Vagina (tissue), 2 donors: ENCODE results near the gene SKP2. TPM values are rescaled to one million over a fixed set of nuclear protein-coding genes. Genes with fewer than 3 reads are reported as not detected.
"Not testable (repeated sequence)": the region's sequence is repeated elsewhere in the genome, so short reads cannot be mapped to it uniquely, and the experiment has no call there.

Experiments used
- DNase-seq, 2 donors: peaks; one replicate each; pipeline ENCODE4 v3.0.0-alpha.2; 2017; ENCODE audit errors: extremely low spot score in 2 of 2
- H3K27ac ChIP-seq: fragments of 200-600 bp; sonication (generic); one replicate; pipeline ENCODE4 v1.5.1; 2019
- H3K27me3 ChIP-seq: fragments of 200-600 bp; sonication (generic); one replicate; pipeline ENCODE4 v1.5.1; 2019
- H3K36me3 ChIP-seq, 2 donors: fragments of 200-600 bp; sonication (generic); one replicate each; pipeline ENCODE4 v1.5.1; 2017 to 2019
- H3K4me1 ChIP-seq: fragments of 200-600 bp; sonication (generic); one replicate; pipeline ENCODE4 v1.5.1; 2019
- H3K4me3 ChIP-seq, 2 donors: fragments of 200-600 bp; sonication (generic); 1 replicate in 1 of 2; 2 replicates in 1 of 2; pipeline ENCODE4 v1.5.1; 2016 to 2019
- H3K9me3 ChIP-seq: fragments of 200-600 bp; sonication (generic); one replicate; pipeline ENCODE4 v1.5.1; 2019
- CTCF ChIP-seq, 3 experiments: fragments of 450-650 bp in 2 of 3; fragments of 200-600 bp in 1 of 3; sonication (generic) in 1 of 3; IDR thresholded peaks; one replicate each; pipeline ENCODE4 v1.5.1; 2017 to 2019; ENCODE audit warnings: antibody characterized with exemption in 3 of 3, mild to moderate bottlenecking in 2 of 3, moderate library complexity in 2 of 3
- POLR2A ChIP-seq, 2 donors: fragments of 450-650 bp; IDR thresholded peaks; one replicate each; pipeline ENCODE4 v1.6.1; 2017; ENCODE audit warnings: antibody characterized with exemption in 2 of 2, mild to moderate bottlenecking in 2 of 2, moderate library complexity in 2 of 2
- POLR2AphosphoS5 ChIP-seq, 2 donors: sonication (generic); formaldehyde crosslinking; IDR thresholded peaks; one replicate each; pipeline ENCODE4 v1.9.0; 2017; ENCODE audit warnings: antibody characterized with exemption in 2 of 2, mild to moderate bottlenecking in 2 of 2, low read depth in 1 of 2; ENCODE audit not compliant: insufficient read depth in 1 of 2
- intact Hi-C: fragments of 100-400 bp; cut with DNase I; formaldehyde crosslinking; loops from one replicate; pipeline ENCODE4 v1.15.1; 2023
- total RNA-seq: library from RNA; depleted of rRNA; stranded (reverse); fragments of >200 nt; gene quantifications from one replicate; pipeline ENCODE4 v1.2.3, GENCODE V29; 2016

Gene SKP2
- total RNA-seq, 1 donor from 2014 or later = 12.0 TPM

- H3K4me1 ChIP-seq = no peaks in the 10 kb centered on the region
- peaks cover 0 to 12% of the 10 kb centered on the region in 2 donors for H3K36me3 ChIP-seq
- no peak overlapping the region for H3K4me3 ChIP-seq
- no peaks in the 10 kb centered on the region for H3K27me3 ChIP-seq
- no peaks in the 10 kb centered on the region for H3K9me3 ChIP-seq
- intact Hi-C loops = no loop called here
- no peak overlapping the region for H3K27ac ChIP-seq
- no peak for TF ChIP-seq CTCF (IDR thresholded peaks at IDR 0.05)
- no peak for TF ChIP-seq POLR2AphosphoS5 (IDR thresholded peaks at IDR 0.05; ENCODE audit: insufficient read depth in 1 of 2, low read depth in 1 of 2)
- no peak for DNase-seq
These were observed 26.0 kb upstream of the SKP2 start for GRCh38 chr5:36125868-36126267.

GRCh38 chr5:36128795-36129194, 23.1 kb upstream of the SKP2 start:
- H3K27ac ChIP-seq = no peak overlapping the region
- intact Hi-C loops = no loop called here
- H3K4me3 ChIP-seq = no peak overlapping the region
- H3K36me3 ChIP-seq = peaks cover 0 to 6% of the 10 kb centered on the region in 2 donors
- H3K4me1 ChIP-seq = no peaks in the 10 kb centered on the region
- H3K27me3 ChIP-seq = no peaks in the 10 kb centered on the region
- no peak for DNase-seq
- no peaks in the 10 kb centered on the region for H3K9me3 ChIP-seq
- TF ChIP-seq POLR2AphosphoS5 (IDR thresholded peaks at IDR 0.05; ENCODE audit: insufficient read depth in 1 of 2, low read depth in 1 of 2) = no peak
- TF ChIP-seq CTCF (IDR thresholded peaks at IDR 0.05) = no peak
- no peak for TF ChIP-seq POLR2A (IDR thresholded peaks at IDR 0.05)

GRCh38 chr5:36129666-36130065, 22.2 kb upstream of the SKP2 start:
- intact Hi-C loops, H3K4me1 ChIP-seq: not testable (repeated sequence)
- H3K36me3 ChIP-seq = peaks cover 0 to 12% of the 10 kb centered on the region in 2 donors

DNA sequence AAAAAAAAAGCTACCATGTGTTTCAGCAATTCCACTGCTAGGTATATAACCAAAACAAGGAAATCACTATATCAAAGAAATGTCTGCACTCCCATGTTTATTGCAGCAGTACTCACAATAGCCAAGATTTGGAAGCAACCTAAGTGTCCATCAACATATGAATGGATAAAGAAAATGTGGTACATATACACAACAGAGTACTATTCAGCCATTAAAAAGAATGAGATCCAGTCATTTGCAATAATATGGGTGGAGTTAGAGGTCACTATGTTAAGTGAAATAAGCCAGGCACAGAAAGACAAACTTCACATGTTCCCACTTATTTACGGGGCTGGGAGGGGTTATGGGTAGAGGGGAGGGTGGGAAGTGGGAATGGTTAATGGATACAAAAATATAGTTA, 18.9 kb upstream of the SKP2 start:
- DNase-seq, H3K9me3 ChIP-seq, H3K4me1 ChIP-seq, H3K27me3 ChIP-seq, intact Hi-C loops, H3K27ac ChIP-seq, H3K4me3 ChIP-seq: not testable (repeated sequence)
- peaks cover 0 to 20% of the 10 kb centered on the region in 2 donors for H3K36me3 ChIP-seq

More at GRCh38 chr5:36129666-36130065, 22.2 kb upstream of the SKP2 start:
- DNase-seq, H3K27ac ChIP-seq, H3K4me3 ChIP-seq, H3K27me3 ChIP-seq, H3K9me3 ChIP-seq: not testable (repeated sequence)

DNA sequence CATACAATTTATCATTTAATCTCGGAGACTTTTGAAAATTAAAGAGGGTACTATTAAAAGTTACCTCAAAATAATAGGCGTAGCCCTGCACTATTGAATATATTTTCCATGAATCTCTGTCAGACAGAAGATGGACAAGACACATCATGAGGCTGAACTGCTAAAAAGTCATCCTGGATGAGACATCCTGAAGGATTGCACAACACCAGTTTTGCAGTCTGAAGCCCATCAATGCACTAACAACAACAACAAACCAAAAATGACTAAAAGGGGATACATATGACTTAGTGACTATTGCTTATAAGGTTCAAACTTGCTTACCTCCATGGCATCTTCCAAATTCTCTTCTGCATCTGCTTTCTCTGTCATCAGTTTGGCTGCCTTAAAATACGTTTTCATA, 15.9 kb upstream of the SKP2 start:
- intact Hi-C loops = no loop called here
- no peak overlapping the region for H3K27ac ChIP-seq
- H3K4me3 ChIP-seq = no peak overlapping the region
- H3K27me3 ChIP-seq = no peaks in the 10 kb centered on the region
- no peaks in the 10 kb centered on the region for H3K4me1 ChIP-seq
- H3K9me3 ChIP-seq = no peaks in the 10 kb centered on the region
- TF ChIP-seq CTCF (IDR thresholded peaks at IDR 0.05) (no peak), POLR2AphosphoS5 (IDR thresholded peaks at IDR 0.05; ENCODE audit: insufficient read depth in 1 of 2, low read depth in 1 of 2) (no peak), POLR2A (IDR thresholded peaks at IDR 0.05) (no peak)
- H3K36me3 ChIP-seq = peaks cover 0 to 30% of the 10 kb centered on the region in 2 donors
- DNase-seq = no peak

DNA sequence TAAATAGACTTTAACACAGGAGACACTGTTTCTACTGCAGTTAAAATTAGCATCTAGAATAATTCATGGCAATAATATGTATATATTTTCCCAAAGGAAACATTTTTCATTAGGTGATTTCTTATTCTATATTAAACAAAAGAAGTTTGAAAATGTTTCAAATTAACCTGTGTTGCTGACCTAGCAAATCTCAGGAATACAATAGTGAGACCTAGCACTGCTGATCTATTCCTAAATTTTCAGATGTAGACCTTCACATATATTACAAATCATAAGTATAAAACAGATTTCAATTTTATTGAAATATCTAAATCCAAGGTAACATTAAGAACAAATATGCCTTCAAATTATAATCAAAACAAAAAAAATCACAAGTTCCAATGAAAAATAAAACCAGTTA, 15.3 kb upstream of the SKP2 start:
- Histone ChIP-seq H3K36me3 (peaks cover 0 to 33% of the 10 kb centered on the region in 2 donors), H3K27me3 (no peaks in the 10 kb centered on the region)

More for the DNA sequence above, 15.3 kb upstream of the SKP2 start:
- Histone ChIP-seq H3K4me1 (no peaks in the 10 kb centered on the region), H3K9me3 (no peaks in the 10 kb centered on the region), H3K27ac (no peak overlapping the region), H3K4me3 (no peak overlapping the region)
- TF ChIP-seq CTCF (IDR thresholded peaks at IDR 0.05) (no peak), POLR2A (IDR thresholded peaks at IDR 0.05) (no peak), POLR2AphosphoS5 (IDR thresholded peaks at IDR 0.05; ENCODE audit: insufficient read depth in 1 of 2, low read depth in 1 of 2) (no peak)
- intact Hi-C loops = no loop called here
- DNase-seq = no peak
